LNCaP clone FGC (cell line): ENCODE data around the gene SGMS1.

ENCODE experiments used
- DNase-seq: peaks from one replicate; pipeline ENCODE4 v3.0.0-alpha.2; 2011; ENCODE audit warnings: low read depth
- H3K4me3 ChIP-seq: 2 replicates; pipeline ENCODE4 v1.5.1; 2011; ENCODE audit warnings: mild to moderate bottlenecking, low read depth, low read length, control low read depth
- TF ChIP-seq, protein P1 (sequence below): IDR thresholded peaks from 2 replicates; pipeline ENCODE4 v1.5.1; 2012; ENCODE audit warnings: mild to moderate bottlenecking; ENCODE audit not compliant: control insufficient read depth, insufficient read depth; ENCODE audit errors: extremely low read depth

The SGMS1 gene

DNA sequence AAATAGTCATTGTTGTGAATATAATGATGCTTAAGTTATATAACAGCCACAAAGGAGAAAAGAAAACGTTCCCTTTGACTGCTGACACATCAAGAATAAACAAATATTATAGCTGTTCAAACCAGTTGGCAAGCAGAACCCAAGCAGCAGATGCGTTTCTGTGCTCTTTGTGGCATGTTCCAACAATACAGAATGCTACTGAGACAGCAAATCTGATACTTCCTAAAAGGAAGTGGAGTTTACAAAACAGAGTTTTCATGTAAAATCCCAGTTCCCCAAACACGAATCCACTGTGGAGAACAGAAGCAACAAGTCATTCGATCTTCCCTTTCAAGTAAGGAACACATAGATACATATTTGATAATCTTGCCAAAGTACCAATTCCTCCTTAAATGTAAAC is 201.5 kb downstream of the SGMS1 start:
- no peak for DNase-seq
- H3K4me3 ChIP-seq = no peak overlapping the region
- TF ChIP-seq, protein P1, sequence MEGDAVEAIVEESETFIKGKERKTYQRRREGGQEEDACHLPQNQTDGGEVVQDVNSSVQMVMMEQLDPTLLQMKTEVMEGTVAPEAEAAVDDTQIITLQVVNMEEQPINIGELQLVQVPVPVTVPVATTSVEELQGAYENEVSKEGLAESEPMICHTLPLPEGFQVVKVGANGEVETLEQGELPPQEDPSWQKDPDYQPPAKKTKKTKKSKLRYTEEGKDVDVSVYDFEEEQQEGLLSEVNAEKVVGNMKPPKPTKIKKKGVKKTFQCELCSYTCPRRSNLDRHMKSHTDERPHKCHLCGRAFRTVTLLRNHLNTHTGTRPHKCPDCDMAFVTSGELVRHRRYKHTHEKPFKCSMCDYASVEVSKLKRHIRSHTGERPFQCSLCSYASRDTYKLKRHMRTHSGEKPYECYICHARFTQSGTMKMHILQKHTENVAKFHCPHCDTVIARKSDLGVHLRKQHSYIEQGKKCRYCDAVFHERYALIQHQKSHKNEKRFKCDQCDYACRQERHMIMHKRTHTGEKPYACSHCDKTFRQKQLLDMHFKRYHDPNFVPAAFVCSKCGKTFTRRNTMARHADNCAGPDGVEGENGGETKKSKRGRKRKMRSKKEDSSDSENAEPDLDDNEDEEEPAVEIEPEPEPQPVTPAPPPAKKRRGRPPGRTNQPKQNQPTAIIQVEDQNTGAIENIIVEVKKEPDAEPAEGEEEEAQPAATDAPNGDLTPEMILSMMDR = no peak

DNA sequence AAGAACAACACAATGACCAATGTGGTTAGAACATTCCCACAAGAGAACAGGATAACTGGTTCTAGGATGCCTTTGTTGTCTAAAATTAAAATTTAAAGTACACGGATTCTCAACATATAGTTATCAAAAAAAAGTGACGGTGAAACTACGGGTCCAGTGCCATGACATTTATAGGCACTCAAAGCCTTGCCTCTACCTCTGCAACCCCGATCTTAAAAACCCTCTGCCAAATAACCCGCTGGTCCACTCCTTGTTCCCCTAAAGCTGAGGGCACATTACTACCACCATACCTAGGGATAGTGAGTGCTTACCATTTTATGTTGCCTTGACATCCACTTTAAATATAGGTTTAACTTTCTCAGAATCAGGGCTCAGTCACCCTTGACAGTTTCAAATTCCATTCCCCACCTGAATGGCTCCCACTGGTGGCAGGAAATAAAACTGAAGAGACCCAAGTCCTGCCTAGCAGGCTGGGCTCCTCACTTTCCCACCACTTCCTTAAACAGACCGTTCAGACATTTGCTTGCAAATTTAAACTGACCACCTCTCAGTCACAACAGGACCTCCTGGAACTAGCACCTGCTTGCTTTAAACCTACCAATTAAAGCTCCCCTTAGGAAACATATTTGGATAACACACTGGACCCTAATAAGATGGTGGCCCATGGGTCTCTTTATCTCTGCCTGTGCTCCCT is 202.6 kb downstream of the SGMS1 start:
- no peak for DNase-seq
- TF ChIP-seq, protein P1 = peak; percentile 48
- H3K4me3 ChIP-seq = no peak overlapping the region

DNA sequence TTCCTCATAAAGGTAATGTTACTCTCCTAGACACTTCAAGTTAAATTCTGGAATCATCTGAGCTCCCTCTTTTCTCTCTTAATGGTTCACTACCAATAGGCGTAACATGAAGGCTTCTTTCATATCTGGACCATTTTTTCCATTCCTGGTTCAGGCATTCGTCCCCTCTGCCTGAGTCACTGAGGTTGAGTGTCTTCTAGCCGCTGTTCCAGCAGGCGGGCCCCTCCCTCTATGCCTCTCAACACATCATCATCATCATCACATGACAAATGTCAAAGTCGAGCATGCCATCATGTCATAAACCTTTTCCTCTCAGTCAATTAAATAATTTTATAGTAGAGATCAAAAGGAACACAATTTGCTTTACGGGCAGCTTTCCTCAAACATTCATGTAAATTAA is 203.6 kb downstream of the SGMS1 start:
- TF ChIP-seq, protein P1 = no peak
- DNase-seq = no peak
- H3K4me3 ChIP-seq = no peak overlapping the region

DNA sequence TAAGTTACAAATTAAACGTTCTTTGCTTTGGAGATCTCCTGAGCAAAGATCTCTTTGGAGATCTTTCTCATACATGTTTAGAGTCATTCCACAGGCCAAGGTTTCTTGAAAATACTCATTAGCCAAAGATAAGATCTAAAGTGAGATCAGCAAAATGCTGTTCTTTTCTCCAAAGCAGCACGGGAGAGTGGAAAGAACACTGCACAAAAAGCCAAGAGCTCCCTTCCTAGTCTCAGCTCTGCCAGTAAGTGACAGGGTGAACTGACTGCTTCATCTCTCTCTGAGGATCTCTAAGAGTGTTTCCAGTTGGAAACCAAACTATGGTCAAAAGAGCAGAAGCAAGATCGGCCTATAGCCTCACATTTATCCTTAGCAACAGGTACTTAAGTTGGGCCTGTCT is 204.0 kb downstream of the SGMS1 start:
- TF ChIP-seq, protein P1 = no peak
- H3K4me3 ChIP-seq = no peak overlapping the region

DNA sequence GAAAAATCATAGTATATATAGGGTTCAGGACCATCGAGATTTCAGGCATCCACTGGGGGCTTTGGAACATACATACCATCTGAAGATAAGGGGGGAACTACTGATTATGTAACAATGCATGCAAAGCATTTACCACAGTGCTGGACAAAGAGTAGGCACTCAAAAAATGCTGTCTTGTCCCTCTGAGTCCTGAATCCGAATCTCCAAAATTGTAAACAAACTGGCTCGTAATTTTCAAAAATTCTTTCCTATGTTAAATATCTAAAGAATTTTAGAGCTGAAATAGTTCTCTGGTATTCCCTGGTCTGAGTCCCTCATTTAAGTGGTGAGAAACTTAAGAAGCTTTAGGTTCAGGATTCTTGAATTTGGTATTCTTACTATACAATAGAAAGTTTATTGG is 204.7 kb downstream of the SGMS1 start:
- TF ChIP-seq, protein P1 = no peak
- H3K4me3 ChIP-seq = no peak overlapping the region
- no peak for DNase-seq

More for the DNA sequence above, 204.0 kb downstream of the SGMS1 start:
- DNase-seq = no peak

DNA sequence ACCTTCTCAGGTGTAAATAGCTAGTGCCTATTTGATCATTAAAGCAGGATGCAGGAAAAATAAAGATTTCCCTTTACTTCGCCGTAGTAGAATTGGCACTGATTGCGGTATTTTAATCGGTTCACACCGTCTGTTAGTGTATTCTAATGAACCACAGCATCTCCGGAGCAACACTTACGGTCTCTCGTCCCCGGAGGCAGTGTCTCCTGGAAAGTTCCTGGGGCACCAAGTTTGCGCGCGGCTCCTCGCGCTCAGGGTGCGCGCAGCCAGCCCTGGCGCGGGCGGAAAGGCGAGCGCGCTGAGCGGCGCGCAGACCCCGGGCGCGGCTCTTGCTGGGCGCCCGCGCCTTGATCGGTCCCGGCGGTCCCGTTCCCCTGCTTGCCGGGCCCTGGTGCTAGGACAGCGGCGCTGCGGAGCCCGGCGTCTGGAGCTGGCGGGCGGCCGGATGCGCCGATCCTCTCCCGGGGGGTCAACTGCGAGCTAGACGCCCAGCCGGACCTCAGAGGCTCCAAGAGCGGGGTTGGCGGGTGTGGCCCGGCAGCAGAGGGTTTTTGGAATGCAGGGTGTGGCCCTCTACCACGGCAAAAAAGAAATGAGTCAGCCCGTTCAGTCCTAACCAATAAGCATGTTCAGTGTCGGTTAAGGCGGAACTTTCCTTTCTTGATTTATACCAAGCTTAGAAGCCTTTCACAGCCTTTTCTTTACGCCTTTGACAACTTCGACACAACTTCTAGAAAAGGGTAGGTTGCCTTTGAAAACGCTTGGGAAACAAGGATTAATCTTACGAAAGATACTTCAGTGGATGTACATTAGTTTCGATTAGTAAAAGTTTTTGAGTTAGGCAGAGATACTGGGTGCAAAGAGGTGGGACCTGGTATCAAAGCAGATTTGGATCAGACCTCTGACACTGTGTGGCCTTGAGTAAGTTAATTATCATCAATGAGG is 205.6 kb downstream of the SGMS1 start:
- DNase-seq = no peak
- no peak overlapping the region for H3K4me3 ChIP-seq
- TF ChIP-seq, protein P1 = no peak
